GM12872 (cell line): Measurements from ENCODE around the gene NINJ1.

ENCODE experiments used
- TF ChIP-seq, protein P1 (sequence below): IDR thresholded peaks from 3 replicates; pipeline ENCODE4 v1.5.1; 2011; ENCODE audit warnings: low read depth, mild to moderate bottlenecking, low read length, moderate library complexity; ENCODE audit not compliant: insufficient read depth

Gene NINJ1

GRCh38 chr9:93129691-93130500, 4.2 kb downstream of the NINJ1 start:
- TF ChIP-seq, protein P1, sequence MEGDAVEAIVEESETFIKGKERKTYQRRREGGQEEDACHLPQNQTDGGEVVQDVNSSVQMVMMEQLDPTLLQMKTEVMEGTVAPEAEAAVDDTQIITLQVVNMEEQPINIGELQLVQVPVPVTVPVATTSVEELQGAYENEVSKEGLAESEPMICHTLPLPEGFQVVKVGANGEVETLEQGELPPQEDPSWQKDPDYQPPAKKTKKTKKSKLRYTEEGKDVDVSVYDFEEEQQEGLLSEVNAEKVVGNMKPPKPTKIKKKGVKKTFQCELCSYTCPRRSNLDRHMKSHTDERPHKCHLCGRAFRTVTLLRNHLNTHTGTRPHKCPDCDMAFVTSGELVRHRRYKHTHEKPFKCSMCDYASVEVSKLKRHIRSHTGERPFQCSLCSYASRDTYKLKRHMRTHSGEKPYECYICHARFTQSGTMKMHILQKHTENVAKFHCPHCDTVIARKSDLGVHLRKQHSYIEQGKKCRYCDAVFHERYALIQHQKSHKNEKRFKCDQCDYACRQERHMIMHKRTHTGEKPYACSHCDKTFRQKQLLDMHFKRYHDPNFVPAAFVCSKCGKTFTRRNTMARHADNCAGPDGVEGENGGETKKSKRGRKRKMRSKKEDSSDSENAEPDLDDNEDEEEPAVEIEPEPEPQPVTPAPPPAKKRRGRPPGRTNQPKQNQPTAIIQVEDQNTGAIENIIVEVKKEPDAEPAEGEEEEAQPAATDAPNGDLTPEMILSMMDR, result no peak

DNA sequence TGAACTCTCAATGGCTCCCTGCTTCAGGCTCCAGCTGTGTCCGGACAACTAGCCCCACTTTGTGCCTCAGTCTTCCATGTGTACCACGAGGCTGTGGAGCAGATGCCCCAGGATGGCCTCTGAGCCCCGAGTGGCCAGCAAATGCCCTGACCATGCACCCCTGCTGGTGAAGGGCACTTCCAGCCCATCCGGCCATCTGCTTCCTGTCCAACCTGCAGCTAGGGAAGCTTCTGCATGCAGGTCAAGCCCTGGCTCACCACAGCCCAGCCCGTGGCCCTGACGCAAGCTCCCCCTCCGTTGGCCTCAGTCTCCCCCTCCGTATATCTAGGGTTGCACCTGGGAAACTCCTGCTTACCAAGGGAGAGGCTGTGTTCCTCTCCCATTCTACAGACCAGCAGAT, 4.8 kb downstream of the NINJ1 start:
- TF ChIP-seq, protein P1, result no peak

DNA sequence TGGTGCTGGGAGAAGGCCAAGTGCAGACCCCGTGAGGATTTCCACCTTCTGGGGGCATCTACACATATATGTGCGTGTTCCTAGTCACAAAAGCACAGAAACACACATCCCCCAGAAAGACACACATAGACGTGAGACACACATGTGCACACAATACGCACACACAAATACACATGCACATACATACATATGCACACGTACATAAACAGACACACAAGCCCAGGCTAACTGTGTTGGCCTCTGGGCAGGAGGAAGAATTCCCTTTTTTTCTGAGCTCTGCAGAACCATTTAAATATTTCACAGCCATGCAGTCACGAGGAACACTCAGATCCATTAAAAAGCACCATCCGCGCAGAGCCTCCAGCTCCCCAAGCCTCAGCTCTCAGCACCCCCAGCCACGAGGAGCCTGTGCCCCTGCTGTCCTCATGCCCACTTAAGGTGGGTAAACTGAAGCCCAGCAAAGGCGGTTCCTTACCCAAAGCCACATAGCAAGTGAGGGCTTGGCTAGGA, 5.3 kb downstream of the NINJ1 start:
- TF ChIP-seq, protein P1, result no peak

GRCh38 chr9:93128011-93128714, 5.9 kb downstream of the NINJ1 start:
- TF ChIP-seq, protein P1, result no peak

DNA sequence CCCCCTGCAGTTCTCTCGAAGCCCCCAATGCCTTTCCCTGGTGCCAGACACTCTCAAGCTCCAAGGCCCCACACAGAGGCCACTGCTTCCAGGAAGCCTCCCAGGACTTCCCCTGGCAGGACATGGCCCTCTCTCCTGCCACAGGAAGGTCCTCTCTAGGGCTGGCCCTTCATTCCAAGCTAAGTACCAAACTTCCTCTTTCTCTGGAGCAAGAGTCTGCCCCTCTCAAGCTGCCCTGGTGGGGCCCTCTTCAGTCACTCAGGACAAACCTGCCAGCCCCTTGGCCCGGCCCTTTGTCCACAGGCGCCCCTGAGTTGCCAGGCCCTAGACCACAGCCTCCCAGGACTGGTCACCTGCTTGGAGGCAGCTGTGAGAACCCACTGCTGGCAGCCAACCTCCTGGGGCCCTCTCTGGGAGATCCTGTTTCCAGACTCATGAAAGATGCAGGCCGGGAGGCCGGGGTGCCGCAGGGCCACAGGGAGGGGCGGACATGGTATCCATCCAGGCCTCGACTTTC, 6.6 kb downstream of the NINJ1 start:
- TF ChIP-seq, protein P1, result no peak

DNA sequence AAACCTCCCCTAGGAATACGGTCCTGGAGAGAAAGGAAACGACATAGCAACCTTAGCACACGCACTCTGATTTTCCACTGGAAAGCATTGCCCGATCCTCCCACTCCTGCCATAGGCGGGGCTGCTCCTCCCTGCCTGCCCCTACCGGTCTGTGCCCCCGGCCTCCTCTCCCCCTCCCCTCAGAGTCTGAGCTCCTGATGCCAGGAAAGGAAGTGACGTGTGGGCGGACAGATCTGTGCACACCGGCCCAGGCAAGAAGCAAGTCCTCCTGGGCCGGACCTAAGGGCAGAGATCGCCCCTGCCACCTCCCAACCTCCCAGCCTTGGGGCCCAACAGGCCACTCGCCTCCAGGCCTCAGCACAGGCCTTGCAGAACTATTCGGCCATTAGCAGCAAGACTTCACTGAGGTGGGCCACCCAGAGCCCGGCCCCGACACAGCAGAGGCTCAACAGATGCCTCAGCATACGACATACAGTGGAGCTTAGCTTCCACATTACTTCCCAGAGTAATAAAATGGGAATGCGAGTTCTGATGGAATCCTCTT, 7.2 kb downstream of the NINJ1 start:
- TF ChIP-seq, protein P1, result no peak
